Measurements from ENCODE around the gene KRT17. TPM values are rescaled to one million over a fixed set of nuclear protein-coding genes. Genes with fewer than 3 reads are reported as not detected.

The KRT17 gene
- total and polyA plus RNA-seq, 10 of the 15 experiments (the other 5 are each of a cell fraction or from before 2014, with no cell fraction given), result 0.47 to 30.0 (median 2.5) TPM

- no peak for TF ChIP-seq PRDM15 (CRISPR knock-in tag; IDR thresholded peaks at IDR 0.05)
- TF ChIP-seq STAT3 (IDR thresholded peaks at IDR 0.05; ENCODE audit: low read depth, low read length), result no peak
- TF ChIP-seq CBFB (IDR thresholded peaks at IDR 0.05; ENCODE audit: low read depth), result no peak
- peak; percentile 71 for TF ChIP-seq RUNX3 (IDR thresholded peaks at IDR 0.05; ENCODE audit: low read length)
- TF ChIP-seq, protein P1, sequence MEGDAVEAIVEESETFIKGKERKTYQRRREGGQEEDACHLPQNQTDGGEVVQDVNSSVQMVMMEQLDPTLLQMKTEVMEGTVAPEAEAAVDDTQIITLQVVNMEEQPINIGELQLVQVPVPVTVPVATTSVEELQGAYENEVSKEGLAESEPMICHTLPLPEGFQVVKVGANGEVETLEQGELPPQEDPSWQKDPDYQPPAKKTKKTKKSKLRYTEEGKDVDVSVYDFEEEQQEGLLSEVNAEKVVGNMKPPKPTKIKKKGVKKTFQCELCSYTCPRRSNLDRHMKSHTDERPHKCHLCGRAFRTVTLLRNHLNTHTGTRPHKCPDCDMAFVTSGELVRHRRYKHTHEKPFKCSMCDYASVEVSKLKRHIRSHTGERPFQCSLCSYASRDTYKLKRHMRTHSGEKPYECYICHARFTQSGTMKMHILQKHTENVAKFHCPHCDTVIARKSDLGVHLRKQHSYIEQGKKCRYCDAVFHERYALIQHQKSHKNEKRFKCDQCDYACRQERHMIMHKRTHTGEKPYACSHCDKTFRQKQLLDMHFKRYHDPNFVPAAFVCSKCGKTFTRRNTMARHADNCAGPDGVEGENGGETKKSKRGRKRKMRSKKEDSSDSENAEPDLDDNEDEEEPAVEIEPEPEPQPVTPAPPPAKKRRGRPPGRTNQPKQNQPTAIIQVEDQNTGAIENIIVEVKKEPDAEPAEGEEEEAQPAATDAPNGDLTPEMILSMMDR (IDR thresholded peaks at IDR 0.05 in 2 of 3, conservative IDR thresholded peaks at IDR 0.05 in 1 of 3; ENCODE audit: control insufficient read depth in 2 of 3, extremely low read depth in 1 of 3, insufficient read depth in 1 of 3, low read depth in 3 of 3, low read length in 3 of 3), result peak; percentile 90 to 97 (median 95); a peak in 5 of 6 replicates
- TF ChIP-seq IKZF2 (IDR thresholded peaks at IDR 0.05), result peak in 1 of 2 experiments; percentile 70; a peak in 3 of 4 replicates
- TF ChIP-seq CBX5 (IDR thresholded peaks at IDR 0.05; ENCODE audit: low read depth), result no peak
- TF ChIP-seq PBX3 (IDR thresholded peaks at IDR 0.05; ENCODE audit: insufficient replicate concordance, low read depth, low read length), result no peak
- TF ChIP-seq CHD4 (IDR thresholded peaks at IDR 0.05), result no peak
- TF ChIP-seq RELA (IDR thresholded peaks at IDR 0.05; ENCODE audit: borderline replicate concordance, partially characterized antibody), result no peak
- TF ChIP-seq, protein P2, sequence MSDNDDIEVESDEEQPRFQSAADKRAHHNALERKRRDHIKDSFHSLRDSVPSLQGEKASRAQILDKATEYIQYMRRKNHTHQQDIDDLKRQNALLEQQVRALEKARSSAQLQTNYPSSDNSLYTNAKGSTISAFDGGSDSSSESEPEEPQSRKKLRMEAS (IDR thresholded peaks at IDR 0.05; ENCODE audit: low read depth, low read length), result peak; percentile 52; the same call in 1 of the 2 replicates
- TF ChIP-seq SRF (IDR thresholded peaks at IDR 0.05; ENCODE audit: low read depth in 2 of 2, low read length in 2 of 2), result 0 out of 4 replicates have a peak, but pooled peaks of 1 of the 2 experiments have one; percentile 22
- no peak for TF ChIP-seq MYC (IDR thresholded peaks at IDR 0.05; ENCODE audit: insufficient read depth, insufficient read length, insufficient replicate concordance, low read length, severe bottlenecking)
- TF ChIP-seq POLR2AphosphoS2 (IDR thresholded peaks at IDR 0.05; ENCODE audit: low read depth, low read length), result no peak; the same call in 1 of the 2 replicates
- TF ChIP-seq SUPT20H (IDR thresholded peaks at IDR 0.05; ENCODE audit: borderline replicate concordance, control insufficient read depth, low read depth, low read length), result no peak
- no peak for TF ChIP-seq ZNF622 (IDR thresholded peaks at IDR 0.05)
- TF ChIP-seq EP300 (IDR thresholded peaks at IDR 0.05; ENCODE audit: borderline replicate concordance in 1 of 2, control insufficient read depth in 1 of 2, low read depth in 2 of 2, low read length in 2 of 2), result peak in 1 of 2 experiments; percentile 31; a peak in 1 of 4 replicates
- peak; percentile 61; the same call in 1 of the 2 replicates for TF ChIP-seq BACH1 (IDR thresholded peaks at IDR 0.05; ENCODE audit: borderline replicate concordance)
Measured at GRCh38 chr17:41665566-41666236, 41.3 kb upstream of the KRT17 start (continued).
